Glutamatergic neuron (in vitro differentiated cells): ENCODE measurements around the gene PNMA1. TPM values are rescaled to one million over a fixed set of nuclear protein-coding genes. Genes with fewer than 3 reads are reported as not detected.
A peak's percentile ranks its signal among the peaks of the same experiment; 100 is the strongest.

Experiments
- DNase-seq: peaks from one replicate; pipeline ENCODE4 v3.0.0; 2022
- H3K27ac Mint-ChIP-seq: one replicate; pipeline ENCODE4 v1.8.0; 2020; ENCODE audit warnings: mild to moderate bottlenecking, mixed read lengths, inconsistent platforms; ENCODE audit not compliant: unreplicated experiment
- H3K27me3 Mint-ChIP-seq: one replicate; pipeline ENCODE4 v1.8.0; 2020; ENCODE audit warnings: mild to moderate bottlenecking, moderate library complexity, mixed read lengths, inconsistent platforms; ENCODE audit not compliant: unreplicated experiment
- H3K36me3 Mint-ChIP-seq: one replicate; pipeline ENCODE4 v1.8.0; 2020; ENCODE audit warnings: mild to moderate bottlenecking, mixed read lengths, inconsistent platforms; ENCODE audit not compliant: unreplicated experiment
- H3K4me1 Mint-ChIP-seq: one replicate; pipeline ENCODE4 v1.8.0; 2020; ENCODE audit warnings: mild to moderate bottlenecking, low read depth, mixed read lengths, inconsistent platforms; ENCODE audit not compliant: unreplicated experiment
- H3K4me3 Mint-ChIP-seq: one replicate; pipeline ENCODE4 v1.8.0; 2020; ENCODE audit warnings: mild to moderate bottlenecking, mixed read lengths, inconsistent platforms; ENCODE audit not compliant: unreplicated experiment
- H3K9me3 Mint-ChIP-seq: one replicate; pipeline ENCODE4 v1.8.0; 2020; ENCODE audit warnings: mild to moderate bottlenecking, moderate library complexity, mixed read lengths, inconsistent platforms; ENCODE audit not compliant: unreplicated experiment
- CTCF ChIP-seq: fragments of 200-600 bp; sonication (generic); IDR thresholded peaks from one replicate; pipeline ENCODE4 v1.5.0; 2021; ENCODE audit not compliant: partially characterized antibody, unreplicated experiment
- total RNA-seq: library from RNA; stranded (reverse); fragmentation: NEBNext Ultra II Directional; extraction: Animal tissue kit (Norgen Biotek cat#: 25700); gene quantifications from one replicate; pipeline ENCODE4 v1.2.1, GENCODE V29; 2021; ENCODE audit not compliant: unreplicated experiment

Gene PNMA1
- total RNA-seq, 1 donor from 2014 or later: 145 TPM

DNA sequence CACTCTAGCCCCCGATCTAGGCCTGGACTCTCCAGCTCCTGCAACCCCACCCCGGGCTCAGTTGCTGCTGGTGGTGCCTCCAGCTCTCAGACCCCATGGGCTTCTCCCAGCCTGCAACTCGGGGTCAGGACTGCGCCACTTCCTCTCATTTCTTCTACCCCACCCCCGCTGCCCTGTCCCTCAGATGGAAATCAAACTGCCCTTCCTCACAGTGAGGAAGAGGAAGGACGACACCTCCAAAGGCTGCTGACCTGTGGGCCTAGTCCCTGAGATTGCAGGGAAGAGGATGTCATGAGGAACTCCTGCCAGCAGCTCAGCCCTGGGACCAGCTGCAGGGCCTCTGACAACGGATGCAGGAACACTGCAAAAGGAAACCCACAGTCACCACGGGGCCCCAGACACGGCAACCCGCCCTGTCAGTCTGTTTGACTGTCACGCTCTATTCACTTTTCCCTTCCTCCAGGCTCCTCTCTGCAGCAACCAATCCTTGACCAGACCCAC lies 29.3 kb upstream of the PNMA1 start:
- Mint-ChIP-seq H3K36me3 (no peaks in the 10 kb centered on the region), H3K4me3 (no peak overlapping the region), H3K4me1 (peaks cover 17% of the 10 kb centered on the region), H3K9me3 (no peaks in the 10 kb centered on the region), H3K27me3 (peaks cover 4% of the 10 kb centered on the region), H3K27ac (peak overlapping the region; percentile 52)
- TF ChIP-seq CTCF: no peak
- DNase-seq: no peak

DNA sequence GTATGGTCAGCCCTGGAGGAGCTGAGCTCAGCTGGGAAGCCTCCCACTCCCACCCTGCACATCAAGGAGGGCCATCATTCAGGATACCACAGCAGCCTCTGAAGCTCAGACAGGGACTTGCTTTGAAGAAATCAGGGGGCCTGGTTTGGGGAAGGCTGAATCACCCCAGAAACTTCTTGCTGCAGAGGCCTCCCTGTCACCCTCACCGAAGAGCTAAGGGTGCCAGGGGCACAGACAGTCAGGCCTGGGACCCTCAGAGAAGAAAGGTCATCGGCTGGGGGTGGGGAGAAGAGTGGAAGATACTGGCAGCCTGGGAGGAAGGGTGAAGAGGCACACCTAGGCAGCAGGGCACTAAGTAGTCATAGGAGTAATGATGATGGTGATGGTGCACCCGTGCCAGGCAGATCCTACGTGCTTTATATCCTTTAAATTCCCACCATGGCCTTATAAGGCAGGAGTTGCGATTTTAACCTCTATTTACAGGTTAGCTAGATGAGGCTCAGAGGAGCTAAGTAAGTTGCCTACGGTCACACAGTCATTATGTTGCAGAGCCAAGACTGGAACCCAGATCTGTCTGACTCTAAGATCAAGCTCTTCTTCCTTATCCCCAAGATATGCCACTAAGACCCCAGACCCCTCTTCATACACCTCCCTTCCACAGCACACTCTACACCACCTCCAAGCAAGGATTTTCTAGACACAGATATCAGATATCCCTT lies 28.5 kb upstream of the PNMA1 start:
- no peak for DNase-seq
- Mint-ChIP-seq H3K27ac (no peak overlapping the region), H3K27me3 (peaks cover 4% of the 10 kb centered on the region), H3K4me3 (no peak overlapping the region), H3K9me3 (no peaks in the 10 kb centered on the region), H3K36me3 (no peaks in the 10 kb centered on the region), H3K4me1 (peaks cover 17% of the 10 kb centered on the region)
- TF ChIP-seq CTCF: no peak

GRCh38 chr14:73741876-73742519 lies 27.8 kb upstream of the PNMA1 start:
- H3K27me3 Mint-ChIP-seq: peaks cover 6% of the 10 kb centered on the region
- no peak overlapping the region for H3K4me3 Mint-ChIP-seq
- H3K4me1 Mint-ChIP-seq: peaks cover 13% of the 10 kb centered on the region
- DNase-seq: no peak
- TF ChIP-seq CTCF: no peak
- no peaks in the 10 kb centered on the region for H3K36me3 Mint-ChIP-seq
- H3K9me3 Mint-ChIP-seq: no peaks in the 10 kb centered on the region
- no peak overlapping the region for H3K27ac Mint-ChIP-seq

- Mint-ChIP-seq H3K4me3 (no peak overlapping the region), H3K27ac (no peak overlapping the region), H3K4me1 (peaks cover 9% of the 10 kb centered on the region), H3K36me3 (no peaks in the 10 kb centered on the region), H3K9me3 (no peaks in the 10 kb centered on the region), H3K27me3 (peaks cover 6% of the 10 kb centered on the region)
- DNase-seq: no peak
- TF ChIP-seq CTCF: no peak
Observed at GRCh38 chr14:73741386-73741875, 27.2 kb upstream of the PNMA1 start.
